ENCODE results near the gene PPP6R2.
"Not testable (repeated sequence)": the region's sequence is repeated elsewhere in the genome, so short reads cannot be mapped to it uniquely, and the experiment has no call there.

Gene PPP6R2

GRCh38 chr22:50403701-50404101, 60.6 kb downstream of the PPP6R2 start:
- DNase-seq: peak; percentile 63

- no peak for DNase-seq
Measured at GRCh38 chr22:50406416-50407170, 63.5 kb downstream of the PPP6R2 start.

DNA sequence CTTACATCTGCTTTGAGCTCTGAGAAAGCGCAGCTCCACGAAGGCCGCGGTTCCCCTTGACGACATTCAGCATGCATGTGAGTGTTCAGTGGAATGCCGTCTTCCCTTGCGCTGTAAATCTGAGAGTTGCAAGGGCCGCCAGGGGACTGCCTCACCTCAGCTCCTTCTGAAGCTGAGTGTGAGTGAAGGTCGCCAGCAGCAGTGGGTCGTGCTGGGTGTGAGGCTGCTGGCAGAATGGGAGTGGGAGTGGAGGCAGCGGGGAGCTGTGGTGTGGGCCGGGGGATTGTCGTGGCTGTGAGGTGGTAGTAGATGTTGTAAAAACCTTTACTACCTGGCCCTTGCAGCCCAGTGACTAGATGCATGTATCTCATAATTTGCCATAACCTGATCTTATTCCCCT, 65.2 kb downstream of the PPP6R2 start:
- DNase-seq: no peak

- DNase-seq: not testable (repeated sequence)
Measured at GRCh38 chr22:50408954-50409353, 65.8 kb downstream of the PPP6R2 start.

DNA sequence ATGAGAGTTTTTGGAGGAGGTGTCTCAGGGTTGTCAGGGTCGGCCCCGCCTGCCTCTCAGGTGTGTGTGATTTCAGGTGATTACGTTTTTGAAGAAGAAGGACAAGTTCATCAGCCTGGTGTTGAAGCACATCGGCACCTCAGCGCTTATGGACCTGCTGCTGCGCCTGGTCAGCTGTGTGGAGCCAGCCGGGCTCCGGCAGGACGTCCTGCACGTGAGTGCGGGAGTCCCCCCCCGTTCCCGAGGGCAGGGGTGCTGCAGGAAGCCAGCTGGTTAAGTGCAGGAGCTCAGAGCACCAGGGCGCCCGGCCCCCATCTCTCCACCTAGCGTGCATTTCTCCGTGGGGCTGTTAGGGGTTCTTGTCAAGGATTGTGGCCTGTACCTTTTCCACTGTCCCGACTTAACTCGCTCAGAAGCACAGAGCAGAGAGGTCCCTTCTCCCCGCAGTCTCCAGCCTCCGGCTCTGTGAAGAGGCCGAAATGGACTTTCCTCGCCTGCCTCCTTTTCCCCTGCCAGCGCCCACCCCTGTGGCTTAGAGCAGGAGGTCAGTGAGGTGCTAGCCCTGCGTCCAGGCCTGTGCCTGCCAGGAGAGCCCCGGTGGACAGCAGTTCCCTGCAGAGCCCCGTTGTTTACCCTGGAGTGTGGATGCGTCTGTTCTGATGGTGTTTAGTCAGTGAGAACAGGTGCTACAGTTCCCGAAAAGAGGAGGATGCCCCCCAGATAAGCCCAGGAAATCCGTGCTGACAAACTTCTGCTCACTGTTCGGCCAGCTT, 71.5 kb downstream of the PPP6R2 start:
- no peak for DNase-seq

DNA sequence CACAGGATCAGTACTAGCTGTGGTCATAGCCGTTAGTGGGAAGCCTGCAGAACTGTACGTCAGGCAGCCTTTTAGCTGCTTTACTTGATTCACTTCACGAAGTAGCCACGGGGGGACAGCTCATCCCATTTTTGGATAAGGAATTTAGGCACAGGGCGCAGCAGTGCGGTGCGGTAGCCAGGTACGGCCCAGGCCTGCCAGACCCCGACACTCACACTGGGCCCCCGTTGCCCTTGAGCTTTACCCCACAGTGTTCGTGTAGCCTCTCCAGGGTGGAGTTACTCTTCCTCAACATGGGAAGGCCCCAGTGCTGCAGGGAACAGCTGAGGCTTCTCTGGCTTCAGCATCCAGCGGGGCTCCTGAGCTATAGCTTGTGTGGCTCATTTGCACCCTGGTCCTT, 72.3 kb downstream of the PPP6R2 start:
- DNase-seq: no peak

GRCh38 chr22:50416996-50417395, 73.9 kb downstream of the PPP6R2 start:
- DNase-seq: no peak

GRCh38 chr22:50417411-50418210, 74.5 kb downstream of the PPP6R2 start:
- no peak for DNase-seq

GRCh38 chr22:50418624-50419023, 75.5 kb downstream of the PPP6R2 start:
- DNase-seq: no peak

GRCh38 chr22:50419116-50419515, 76.0 kb downstream of the PPP6R2 start:
- DNase-seq: no peak

DNA sequence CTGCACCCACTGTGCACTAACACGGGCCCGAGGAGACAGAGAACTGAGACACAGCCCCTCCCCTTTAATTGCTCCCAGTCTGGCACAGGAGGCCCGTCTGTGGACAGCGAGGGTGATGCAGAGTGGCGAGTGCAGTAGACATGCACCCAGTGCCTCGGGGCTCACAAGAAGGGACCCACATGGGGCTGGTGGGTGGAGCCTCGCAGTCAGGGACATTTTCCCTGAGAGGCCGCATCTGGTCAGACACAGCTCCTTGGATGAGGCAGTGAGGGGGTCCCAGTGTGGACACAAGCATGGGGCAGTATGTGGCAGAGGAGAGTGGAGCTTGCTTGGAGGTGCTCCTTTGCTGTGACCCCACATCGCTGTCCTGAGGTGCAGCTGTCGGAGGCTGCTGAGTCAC, 76.9 kb downstream of the PPP6R2 start:
- DNase-seq: no peak

DNA sequence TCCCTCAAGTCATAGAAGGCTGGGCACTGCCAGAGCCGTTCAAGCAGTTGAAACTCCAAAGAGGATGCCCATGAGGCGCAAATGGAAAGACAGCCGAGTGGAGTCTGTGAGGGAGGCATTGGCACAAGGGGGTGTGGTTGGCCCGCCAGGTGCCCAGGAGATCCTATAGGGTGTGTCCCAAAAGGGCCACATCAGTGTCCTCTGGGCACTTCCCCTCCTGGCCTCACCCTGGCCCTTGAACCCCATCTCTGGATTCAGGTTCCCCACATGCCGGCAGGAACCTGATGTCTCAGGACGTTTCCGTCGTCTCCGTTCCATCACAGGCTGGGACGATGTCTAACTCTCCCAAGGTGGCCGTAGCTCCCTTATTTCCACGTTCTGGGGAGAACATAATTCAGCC, 77.5 kb downstream of the PPP6R2 start:
- DNase-seq: no peak

GRCh38 chr22:50422046-50422445, 78.9 kb downstream of the PPP6R2 start:
- no peak for DNase-seq

- no peak for DNase-seq
Measured at GRCh38 chr22:50422961-50423815, 80.1 kb downstream of the PPP6R2 start.

- no peak for DNase-seq
Measured at GRCh38 chr22:50423956-50424355, 80.8 kb downstream of the PPP6R2 start.

DNA sequence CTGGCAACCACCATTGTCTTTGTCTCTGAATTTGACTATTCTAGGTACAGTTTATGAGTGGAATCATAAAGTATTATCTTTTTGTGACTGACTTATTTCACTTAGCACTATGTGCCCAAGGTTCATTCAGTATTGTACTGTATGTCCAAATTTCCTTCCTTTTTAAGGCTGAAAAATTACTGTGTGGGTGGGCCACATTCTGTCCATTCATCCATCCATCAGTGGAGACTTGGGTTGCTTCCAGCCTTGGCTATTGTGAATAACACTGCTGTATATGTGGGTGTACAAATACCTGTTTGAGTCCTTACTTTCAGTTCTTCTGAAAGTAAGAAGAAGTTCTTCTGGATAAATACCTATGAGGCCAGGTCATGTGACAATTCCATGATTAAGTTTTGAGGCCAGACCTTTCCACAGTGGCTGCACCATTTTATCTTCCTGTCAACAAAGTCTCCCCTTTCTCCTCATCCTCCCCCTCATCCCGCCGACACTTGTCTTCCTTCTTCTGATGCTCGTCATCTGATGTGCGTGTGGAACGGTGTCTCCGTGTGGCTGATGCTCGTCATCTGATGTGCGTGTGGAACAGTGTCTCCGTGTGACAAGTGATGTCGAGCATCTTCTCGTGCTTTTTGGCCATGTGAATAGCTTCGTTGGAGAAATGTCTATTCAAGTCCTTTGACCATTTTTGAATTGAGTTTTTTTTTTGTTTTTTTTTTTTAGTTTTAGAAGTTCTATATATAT, 82.2 kb downstream of the PPP6R2 start:
- DNase-seq: no peak

- DNase-seq: no peak
Measured at GRCh38 chr22:50432131-50432876, 89.2 kb downstream of the PPP6R2 start.

DNA sequence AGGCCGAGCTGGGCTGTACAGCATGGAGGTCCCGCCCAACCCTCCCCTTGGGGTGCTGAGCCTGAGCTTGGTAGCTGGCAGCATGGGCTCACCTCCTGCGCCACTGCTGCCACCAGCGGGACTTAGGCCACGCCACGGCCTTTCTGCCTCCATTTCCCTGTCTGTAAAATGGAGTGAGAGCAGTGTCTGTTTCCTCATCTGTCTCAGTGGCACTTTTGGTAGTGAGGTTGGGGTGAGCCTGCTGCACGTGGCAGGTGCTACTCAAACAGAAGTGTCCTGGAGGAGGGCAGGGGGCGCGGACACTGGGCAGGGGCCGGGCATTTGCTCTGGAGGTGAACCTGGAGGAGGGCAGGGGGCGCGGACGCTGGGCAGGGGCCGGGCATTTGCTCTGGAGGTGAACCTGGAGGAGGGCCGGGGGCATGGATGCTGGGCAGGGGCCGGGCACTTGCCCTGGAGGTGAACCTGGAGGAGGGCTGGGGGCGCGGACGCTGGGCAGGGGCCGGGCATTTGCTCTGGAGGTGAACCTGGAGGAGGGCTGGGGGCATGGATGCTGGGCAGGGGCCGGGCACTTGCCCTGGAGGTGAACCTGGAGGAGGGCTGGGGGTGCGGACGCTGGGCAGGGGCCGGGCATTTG, 89.9 kb downstream of the PPP6R2 start:
- DNase-seq: not testable (repeated sequence)

DNA sequence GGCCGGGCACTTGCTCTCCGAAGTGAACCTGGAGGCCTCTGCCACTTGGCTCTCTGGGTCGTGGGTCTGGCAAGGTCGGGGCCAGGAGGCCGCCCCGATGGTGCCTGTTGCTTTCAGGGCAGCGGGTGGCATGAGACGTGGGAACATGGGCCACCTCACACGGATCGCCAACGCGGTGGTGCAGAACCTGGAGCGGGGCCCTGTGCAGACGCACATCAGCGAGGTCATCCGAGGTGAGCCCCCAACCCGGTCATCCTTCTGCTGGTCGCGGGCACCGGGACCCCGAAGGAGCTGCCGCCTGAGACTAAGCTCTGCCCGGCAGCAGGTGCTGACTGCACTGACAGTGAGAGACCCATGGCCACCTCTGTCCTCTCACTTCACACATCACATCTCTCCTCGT, 91.7 kb downstream of the PPP6R2 start:
- no peak for DNase-seq

- no peak for DNase-seq
Measured at GRCh38 chr22:50435291-50436014, 92.3 kb downstream of the PPP6R2 start.
